ENCODE measurements around the gene ATG5. TPM values are rescaled to one million over a fixed set of nuclear protein-coding genes. Genes with fewer than 3 reads are reported as not detected.

ATG5 gene
- polyA plus RNA-seq, 1 of the 3 experiments (the other 2 are of a cell fraction): 15.5 TPM

DNA sequence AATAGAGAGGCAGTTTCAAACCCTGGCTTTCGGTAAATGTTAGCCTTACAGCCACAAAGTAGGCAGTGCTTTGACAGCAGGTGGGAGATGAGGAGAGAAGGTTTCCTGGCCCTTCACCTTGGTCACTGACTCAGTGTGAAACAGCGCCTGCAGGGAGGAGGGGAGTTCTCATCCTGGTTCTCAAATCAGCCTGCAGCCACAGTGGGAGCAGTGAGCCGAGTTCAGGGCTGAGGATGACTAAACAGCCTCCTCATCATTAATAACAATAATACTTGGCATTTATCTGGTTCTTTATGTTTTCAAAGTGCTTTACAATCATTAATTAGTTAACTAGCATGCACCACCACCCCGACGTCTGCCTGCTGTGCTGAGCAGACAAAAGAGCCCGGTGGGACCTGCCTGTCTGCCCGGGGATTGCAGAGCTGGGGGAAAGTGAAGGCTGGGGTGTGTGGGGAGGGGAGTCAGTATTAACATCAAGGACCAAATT is 179.8 kb downstream of the ATG5 start:
- no peak for DNase-seq
- ChIA-PET CTCF (no interaction called here), POLR2A (no interaction called here)
- H3K4me3 ChIP-seq (ENCODE audit: low read depth in 2 of 2, low read length in 1 of 2): no peak overlapping the region
- H3K4me2 ChIP-seq: no peak overlapping the region
- no peaks in the 10 kb centered on the region for H3K9me2 ChIP-seq
- H3K9me3 ChIP-seq: no peaks in the 10 kb centered on the region
- 69% methylated on average over 7 of the region's 7 CpGs for WGBS (ENCODE audit: low lambda C conversion rate)
- no peaks in the 10 kb centered on the region for H4K20me1 ChIP-seq (ENCODE audit: insufficient read depth)
- no peaks in the 10 kb centered on the region for H3K79me2 ChIP-seq (ENCODE audit: insufficient read depth)
- H3K27me3 ChIP-seq (ENCODE audit: insufficient read depth): no peaks in the 10 kb centered on the region
- TF ChIP-seq NFIC (IDR thresholded peaks at IDR 0.05; ENCODE audit: borderline replicate concordance) (no peak), FOSL2 (IDR thresholded peaks at IDR 0.05; ENCODE audit: borderline replicate concordance, low read depth) (peak; percentile 33; the same call in 1 of the 2 replicates), RAD21 (IDR thresholded peaks at IDR 0.05; ENCODE audit: low read length) (no peak), TCF12 (IDR thresholded peaks at IDR 0.05) (peak; percentile 14; the same call in 1 of the 2 replicates)
- TF ChIP-seq, protein P1, sequence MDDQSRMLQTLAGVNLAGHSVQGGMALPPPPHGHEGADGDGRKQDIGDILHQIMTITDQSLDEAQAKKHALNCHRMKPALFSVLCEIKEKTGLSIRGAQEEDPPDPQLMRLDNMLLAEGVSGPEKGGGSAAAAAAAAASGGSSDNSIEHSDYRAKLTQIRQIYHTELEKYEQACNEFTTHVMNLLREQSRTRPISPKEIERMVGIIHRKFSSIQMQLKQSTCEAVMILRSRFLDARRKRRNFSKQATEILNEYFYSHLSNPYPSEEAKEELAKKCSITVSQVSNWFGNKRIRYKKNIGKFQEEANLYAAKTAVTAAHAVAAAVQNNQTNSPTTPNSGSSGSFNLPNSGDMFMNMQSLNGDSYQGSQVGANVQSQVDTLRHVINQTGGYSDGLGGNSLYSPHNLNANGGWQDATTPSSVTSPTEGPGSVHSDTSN (IDR thresholded peaks at IDR 0.05): peak; percentile 57
- no peak overlapping the region for H3K9ac ChIP-seq
- H3K36me3 ChIP-seq (replicated peaks in 1 of 2; ENCODE audit: control insufficient read depth in 1 of 2, insufficient read depth in 2 of 2, low read length in 1 of 2): no peaks in the 10 kb centered on the region
- H3K4me1 ChIP-seq (ENCODE audit: control insufficient read depth in 1 of 2, insufficient read depth in 2 of 2, low read depth in 1 of 2, low read length in 1 of 2): peaks cover 0 to 15% of the 10 kb centered on the region in 2 experiments; a peak in 2 of 4 replicates
- peak overlapping the region; percentile 62; the same call in 1 of the 2 replicates for H2AFZ ChIP-seq (ENCODE audit: low read depth)
- H3F3A ChIP-seq (replicated peaks; ENCODE audit: insufficient read depth): peaks cover 6% of the 10 kb centered on the region
- H3K27ac ChIP-seq (ENCODE audit: low read depth in 2 of 2, low read length in 1 of 2): no peak overlapping the region

DNA sequence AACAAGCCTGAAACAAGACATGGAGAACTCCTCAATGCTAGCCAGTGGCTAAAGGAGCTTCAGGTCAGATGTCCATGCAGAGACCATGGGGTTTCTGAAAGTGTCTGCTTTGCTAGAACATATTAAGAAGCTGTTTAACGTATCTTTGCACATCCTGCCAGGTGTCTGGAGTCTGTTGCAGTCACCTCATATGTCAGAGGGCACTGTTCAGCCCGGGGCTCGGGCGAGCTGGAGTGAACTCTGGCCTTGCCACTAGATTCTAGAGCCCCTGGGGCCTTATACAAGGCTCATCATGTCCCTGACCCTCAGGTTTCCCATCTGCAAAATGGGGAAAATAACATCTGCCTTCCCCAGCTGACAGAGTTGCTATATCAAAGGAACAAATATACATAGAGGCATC is 180.4 kb downstream of the ATG5 start:
- Histone ChIP-seq H3K79me2 (ENCODE audit: insufficient read depth) (no peaks in the 10 kb centered on the region), H3K4me2 (no peak overlapping the region), H3K4me3 (ENCODE audit: low read depth in 2 of 2, low read length in 1 of 2) (no peak overlapping the region), H3K4me1 (ENCODE audit: control insufficient read depth in 1 of 2, insufficient read depth in 2 of 2, low read depth in 1 of 2, low read length in 1 of 2) (peaks cover 0 to 15% of the 10 kb centered on the region in 2 experiments; a peak in 2 of 4 replicates), H4K20me1 (ENCODE audit: insufficient read depth) (no peaks in the 10 kb centered on the region), H3K27ac (ENCODE audit: low read depth in 2 of 2, low read length in 1 of 2) (no peak overlapping the region), H2AFZ (ENCODE audit: low read depth) (no peak overlapping the region), H3K9me3 (no peaks in the 10 kb centered on the region), H3K9ac (no peak overlapping the region), H3K27me3 (ENCODE audit: insufficient read depth) (no peaks in the 10 kb centered on the region), H3K9me2 (no peaks in the 10 kb centered on the region), H3F3A (replicated peaks; ENCODE audit: insufficient read depth) (peaks cover 6% of the 10 kb centered on the region), H3K36me3 (replicated peaks in 1 of 2; ENCODE audit: control insufficient read depth in 1 of 2, insufficient read depth in 2 of 2, low read length in 1 of 2) (no peaks in the 10 kb centered on the region)
- TF ChIP-seq, protein P2, sequence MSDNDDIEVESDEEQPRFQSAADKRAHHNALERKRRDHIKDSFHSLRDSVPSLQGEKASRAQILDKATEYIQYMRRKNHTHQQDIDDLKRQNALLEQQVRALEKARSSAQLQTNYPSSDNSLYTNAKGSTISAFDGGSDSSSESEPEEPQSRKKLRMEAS (IDR thresholded peaks at IDR 0.05; ENCODE audit: low read depth): no peak
- TF ChIP-seq YY1 (IDR thresholded peaks at IDR 0.05; ENCODE audit: low read depth) (no peak), CHD2 (IDR thresholded peaks at IDR 0.05; ENCODE audit: low read length, partially characterized antibody) (no peak), NFIC (IDR thresholded peaks at IDR 0.05; ENCODE audit: borderline replicate concordance) (no peak), RCOR1 (IDR thresholded peaks at IDR 0.05; ENCODE audit: low read length) (no peak), MXI1 (IDR thresholded peaks at IDR 0.05; ENCODE audit: low read depth, low read length) (no peak)
- TF ChIP-seq, protein P3, sequence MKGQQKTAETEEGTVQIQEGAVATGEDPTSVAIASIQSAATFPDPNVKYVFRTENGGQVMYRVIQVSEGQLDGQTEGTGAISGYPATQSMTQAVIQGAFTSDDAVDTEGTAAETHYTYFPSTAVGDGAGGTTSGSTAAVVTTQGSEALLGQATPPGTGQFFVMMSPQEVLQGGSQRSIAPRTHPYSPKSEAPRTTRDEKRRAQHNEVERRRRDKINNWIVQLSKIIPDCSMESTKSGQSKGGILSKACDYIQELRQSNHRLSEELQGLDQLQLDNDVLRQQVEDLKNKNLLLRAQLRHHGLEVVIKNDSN (IDR thresholded peaks at IDR 0.05; ENCODE audit: borderline replicate concordance, low read depth): no peak
- no peak for DNase-seq
- WGBS (ENCODE audit: low lambda C conversion rate): 100% methylated on average over 4 of the region's 4 CpGs
- POLR2A ChIA-PET: no interaction called here
- CTCF ChIA-PET: no interaction called here

Data from SK-N-SH (cell line).